HepG2 (cell line): ENCODE measurements around the gene EVI5. TPM values are rescaled to one million over a fixed set of nuclear protein-coding genes. Genes with fewer than 3 reads are reported as not detected.

Experiments
- ATAC-seq: fragments of 200-7000 bp; cut with Tn5 transposase; 3 replicates; pipeline ENCODE4 v1.9.1; 2020; ENCODE audit warnings: mild to moderate bottlenecking, moderate library complexity
- Bru-seq: library from RNA; stranded (reverse); fragments of 400-500 nt; gene quantifications from one replicate; lab custom pipeline; 2021; lab: Mats Ljungman, UMichigan
- BruChase-seq, 2 experiments: library from RNA; stranded (reverse); fragments of 400-500 nt; gene quantifications; one replicate each; lab custom pipeline; 2021; lab: Mats Ljungman, UMichigan
- BruUV-seq: library from RNA; stranded (reverse); fragments of 400-500 nt; replicated peaks from 2 replicates; lab custom pipeline; 2021; lab: Mats Ljungman, UMichigan
- CTCF ChIA-PET: fragments of 300-600 bp; formaldehyde crosslinking; extraction: SDS; loops from one replicate; lab custom pipeline; 2021; ENCODE audit warnings: low total read pairs, inconsistent platforms, low intra/inter-chr PET ratio; lab: Yijun Ruan, JAX
- POLR2A ChIA-PET: fragments of 350-600 bp; sonication (Branson Sonifier 250); formaldehyde crosslinking; loops from one replicate; lab custom pipeline; 2020; ENCODE audit warnings: antibody characterized with exemption, inconsistent platforms; lab: Yijun Ruan, JAX
- DNase-seq: peaks from one replicate; pipeline ENCODE4 v3.0.0-alpha.2; 2015; ENCODE audit warnings: low spot score
- FAIRE-seq: peaks from 3 replicates; lab custom pipeline; 2011; peaks lifted over from hg19 to GRCh38; lab: Jason Lieb, UNC
- H2AFZ ChIP-seq: one replicate; pipeline ENCODE4 v1.6.1; 2011; ENCODE audit warnings: low read length, inconsistent platforms
- H3K27ac ChIP-seq: fragments of 300-600 bp; 3 replicates; pipeline ENCODE4 v1.8.0; 2011; ENCODE audit warnings: mixed run types, mild to moderate bottlenecking, mixed read lengths, low read length, inconsistent platforms; ENCODE audit not compliant: insufficient read depth; ENCODE audit errors: extremely low read length
- H3K27me3 ChIP-seq, 2 experiments: fragments of 200-600 bp in 1 of 2; 2 replicates in 1 of 2; 3 replicates in 1 of 2; pipeline versions ENCODE4 v1.6.0 to v1.8.0; 2011; ENCODE audit warnings: low read length in 2 of 2, mild to moderate bottlenecking in 2 of 2, moderate library complexity in 2 of 2, inconsistent platforms in 1 of 2; ENCODE audit not compliant: insufficient read depth in 2 of 2, control insufficient read depth in 1 of 2
- H3K36me3 ChIP-seq, 2 experiments: fragments of 200-600 bp in 1 of 2; replicated peaks in 1 of 2; 2 replicates in 1 of 2; 3 replicates in 1 of 2; pipeline versions ENCODE4 v1.5.1 to v1.8.0; 2011; ENCODE audit warnings: low read length in 2 of 2, inconsistent platforms in 1 of 2; ENCODE audit not compliant: insufficient read depth in 2 of 2, control insufficient read depth in 1 of 2
- H3K4me1 ChIP-seq: 2 replicates; pipeline ENCODE4 v1.5.1; 2012; ENCODE audit warnings: low read length, inconsistent platforms; ENCODE audit not compliant: insufficient read depth
- H3K4me2 ChIP-seq: 2 replicates; pipeline ENCODE4 v1.6.0; 2011; ENCODE audit warnings: low read depth, low read length, inconsistent platforms
- H3K4me3 ChIP-seq, 3 experiments: fragments of 200-600 bp in 1 of 3; sonication (generic), shearing (Covaris generic) in 1 of 3; replicated peaks in 1 of 3; 2 replicates each; pipeline ENCODE4 v1.5.1; 2011 to 2016; ENCODE audit warnings: low read length in 3 of 3, inconsistent platforms in 2 of 3, low read depth in 2 of 3, mild to moderate bottlenecking in 2 of 3, control low read depth in 1 of 3, mixed read lengths in 1 of 3; ENCODE audit not compliant: insufficient read depth in 1 of 3
- H3K79me2 ChIP-seq: one replicate; pipeline ENCODE4 v1.6.1; 2011; ENCODE audit warnings: low read length, inconsistent platforms; ENCODE audit not compliant: insufficient read depth
- H3K9ac ChIP-seq: 2 replicates; pipeline ENCODE4 v1.6.0; 2011; ENCODE audit warnings: mild to moderate bottlenecking, low read depth, low read length, inconsistent platforms; ENCODE audit not compliant: insufficient read depth
- H3K9me3 ChIP-seq: 2 replicates; pipeline ENCODE4 v1.5.1; 2012; ENCODE audit warnings: mild to moderate bottlenecking, low read length
- H4K20me1 ChIP-seq: 2 replicates; pipeline ENCODE4 v1.6.0; 2011; ENCODE audit warnings: inconsistent platforms, mild to moderate bottlenecking, low read length, moderate library complexity; ENCODE audit not compliant: insufficient read depth
- BRCA1 ChIP-seq: sonication (generic); formaldehyde crosslinking; IDR thresholded peaks from 2 replicates; pipeline ENCODE4 v1.4.0; 2020; ENCODE audit warnings: missing genetic modification reagents
- GABPB1 ChIP-seq: IDR thresholded peaks from 2 replicates; pipeline ENCODE4 v1.6.1; 2016; ENCODE audit warnings: mild to moderate bottlenecking, missing genetic modification reagents, moderate library complexity, missing compliant biosample characterization
- GFI1 ChIP-seq: sonication (generic); formaldehyde crosslinking; IDR thresholded peaks from 2 replicates; pipeline ENCODE4 v1.5.0; 2020; ENCODE audit warnings: missing genetic modification reagents, mild to moderate bottlenecking, borderline replicate concordance
- MED8 ChIP-seq: sonication (generic); formaldehyde crosslinking; IDR thresholded peaks from 2 replicates; pipeline ENCODE4 v1.8.1; 2023; ENCODE audit warnings: mild to moderate bottlenecking, missing genetic modification reagents; ENCODE audit not compliant: insufficient replicate concordance
- PLSCR1 ChIP-seq: sonication (generic); formaldehyde crosslinking; IDR thresholded peaks from 2 replicates; pipeline ENCODE4 v1.5.0; 2020; ENCODE audit warnings: missing genetic modification reagents, mild to moderate bottlenecking, borderline replicate concordance
- ZEB1 ChIP-seq: IDR thresholded peaks from 2 replicates; pipeline ENCODE4 v1.6.1; 2012; ENCODE audit warnings: mild to moderate bottlenecking, low read depth, inconsistent platforms; ENCODE audit not compliant: insufficient replicate concordance
- ZFX ChIP-seq: sonication (generic); formaldehyde crosslinking; IDR thresholded peaks from 2 replicates; pipeline ENCODE4 v1.4.0; 2020; ENCODE audit warnings: mild to moderate bottlenecking, low read depth, missing genetic modification reagents, moderate library complexity
- ZFY ChIP-seq: sonication (generic); formaldehyde crosslinking; IDR thresholded peaks from 2 replicates; pipeline ENCODE4 v1.4.0; 2020; ENCODE audit warnings: missing genetic modification reagents
- ZMAT5 ChIP-seq: sonication (generic); formaldehyde crosslinking; IDR thresholded peaks from 2 replicates; pipeline ENCODE4 v1.5.0; 2020; ENCODE audit warnings: mild to moderate bottlenecking, low read depth, missing genetic modification reagents, borderline replicate concordance
- ZNF609 ChIP-seq: sonication (generic); formaldehyde crosslinking; IDR thresholded peaks from 2 replicates; pipeline ENCODE4 v1.4.0; 2020; ENCODE audit warnings: mild to moderate bottlenecking, missing genetic modification reagents, borderline replicate concordance
- WGBS: methylation state at CpG from one replicate; pipeline ENCODE4 v1.1.6; 2017; ENCODE audit warnings: low lambda C conversion rate; 5-methylcytosine and 5-hydroxymethylcytosine counted together
- in situ Hi-C: cut with HindIII; loops from 2 replicates; pipeline ENCODE4 v1.10.0; 2017; ENCODE audit warnings: low pct_unique_long_range_greater_than_20kb; ENCODE audit not compliant: extremely low pct_ligation_motif_present
- intact Hi-C: fragments of 100-400 bp; cut with micrococcal nuclease; formaldehyde crosslinking; loops from one replicate; pipeline ENCODE4 v1.10.0; 2022; ENCODE audit not compliant: unreplicated experiment
- long read RNA-seq, 2 experiments: library from RNA in 1 of 2; library from polyadenylated mRNA in 1 of 2; stranded (forward) in 1 of 2; unstranded in 1 of 2; transcript quantifications; one replicate each; pipeline ENCODE4 v2.0.0, GENCODE V29; 2019 to 2022
- polyA minus RNA-seq, 3 experiments: library from RNA; depleted of rRNA, polyadenylated mRNA; stranded (reverse); fragments of >200 nt; gene quantifications; 2 replicates each; pipeline ENCODE4 v1.2.3, GENCODE V29; 2011; ENCODE audit warnings: low replicate concordance in 1 of 3
- polyA plus RNA-seq, 8 experiments: library from polyadenylated mRNA; depleted of rRNA in 3 of 8; stranded (reverse) in 7 of 8; unstranded in 1 of 8; fragments of >200 nt; fragmentation: Illumina TruSeq in 4 of 8; extraction: Trizol in 4 of 8; gene quantifications; 2 replicates each; pipeline versions ENCODE4 v1.2.1 to v1.2.3, GENCODE V29; 2011 to 2016; ENCODE audit warnings: low read depth in 4 of 8, missing spikeins in 1 of 8, mixed read lengths in 1 of 8; ENCODE audit not compliant: insufficient read depth in 1 of 8
- total RNA-seq, 5 experiments: library from RNA; depleted of rRNA; stranded (reverse); fragments of >200 nt; fragmentation: Illumina TruSeq; extraction: Trizol; gene quantifications; 2 replicates each; pipeline ENCODE4 v1.2.3, GENCODE V29; 2016; ENCODE audit warnings: low read depth in 1 of 5

The EVI5 gene
- total RNA-seq (2016; rRNA removed; fragmentation: Illumina TruSeq; extraction: Trizol) (12.6 and 17.5 TPM in 2 replicates), polyA plus RNA-seq (2011; rRNA removed) (3.6 and 4.0 TPM in 2 replicates), polyA minus RNA-seq (2011; rRNA and poly(A)+ RNA removed; ENCODE audit: low replicate concordance) (4.4 and 9.0 TPM in 2 replicates), Bru-seq, nascent RNA (percentile 71 among the genes with signal in this experiment), BruChase-seq, experiment 1, labeled RNA remaining after a 6-hour chase (percentile 70 among the genes with signal in this experiment), BruChase-seq, experiment 2, labeled RNA remaining after a 2-hour chase (percentile 68 among the genes with signal in this experiment)
- 27.4 and 31.9 TPM in 2 replicates for total RNA-seq (2016; cell fraction: cytosol; rRNA removed; fragmentation: Illumina TruSeq; extraction: Trizol; ENCODE audit: low read depth)
- 13.3 and 18.2 TPM in 2 replicates for total RNA-seq (2016; cell fraction: insoluble cytoplasmic fraction; rRNA removed; fragmentation: Illumina TruSeq; extraction: Trizol)
- 12.8 and 14.6 TPM in 2 replicates for total RNA-seq (2016; cell fraction: membrane; rRNA removed; fragmentation: Illumina TruSeq; extraction: Trizol)
- total RNA-seq (2016; cell fraction: nucleus; rRNA removed; fragmentation: Illumina TruSeq; extraction: Trizol), result 24.1 and 25.1 TPM in 2 replicates
- 2.4 and 2.8 TPM in 2 replicates for polyA plus RNA-seq (2011; cell fraction: cytosol; rRNA removed)
- 1.9 and 2.6 TPM in 2 replicates for polyA plus RNA-seq (2011; cell fraction: nucleus; rRNA removed)
- 2.4 and 3.1 TPM in 2 replicates for polyA plus RNA-seq (2012)
- polyA plus RNA-seq (2016; cell fraction: cytosol; fragmentation: Illumina TruSeq; extraction: Trizol; ENCODE audit: low read depth), result 0.24 and 0.27 TPM in 2 replicates
- 7.3 and 10.4 TPM in 2 replicates for polyA plus RNA-seq (2016; cell fraction: insoluble cytoplasmic fraction; fragmentation: Illumina TruSeq; extraction: Trizol; ENCODE audit: low read depth)
- 1.1 and 1.3 TPM in 2 replicates for polyA plus RNA-seq (2016; cell fraction: membrane; fragmentation: Illumina TruSeq; extraction: Trizol; ENCODE audit: low read depth)
- polyA plus RNA-seq (2016; cell fraction: nucleus; fragmentation: Illumina TruSeq; extraction: Trizol; ENCODE audit: insufficient read depth, low read depth), result 6.1 and 7.9 TPM in 2 replicates
- polyA minus RNA-seq (2011; cell fraction: cytosol; rRNA and poly(A)+ RNA removed), result 7.7 and 10.7 TPM in 2 replicates
- 26.5 and 26.9 TPM in 2 replicates for polyA minus RNA-seq (2011; cell fraction: nucleus; rRNA and poly(A)+ RNA removed)
- long read RNA-seq, experiment 1, partial matches to known transcripts, result 1 of 7 reads
- long read RNA-seq, experiment 1, other reads (novel, unspliced or antisense), result 6 of 7 reads
- long read RNA-seq, experiment 2, partial matches to known transcripts, result 0 of 1 reads
- long read RNA-seq, experiment 2, other reads (novel, unspliced or antisense), result 1 of 1 reads

GRCh38 chr1:92784639-92785500 is at the start of gene EVI5:
Gene EVI5 (minus strand): TSS chr1:92785108. CDS start chr1:92736546, 48,562 bp downstream.
- ChIA-PET CTCF (no interaction called here), POLR2A (interaction anchor here (0.6 to 2.8 kb wide), 7 partner anchors 25 to 343 kb away, joined by 3 to 23 read pairs (median 3); partner anchors contain the start of genes MTF2 and RPL5)
- intact Hi-C loops (loop anchor here (2.0 kb wide), 2 partner anchors 34 to 36 kb away; no protein-coding TSS in a partner anchor), in situ Hi-C loops (no loop called here)
- H4K20me1 ChIP-seq, result 0 out of 2 replicates have a peak, but pooled peaks cover 6% of the 10 kb centered on the region
- H3K27me3 ChIP-seq, result peaks cover 0 to 1% of the 10 kb centered on the region in 2 experiments; a peak in 2 of 5 replicates
- peak; percentile 92 for DNase-seq
- ATAC-seq, result peak; percentile 97
- WGBS, result no CpG with 5 or more reads among the region's 94 CpGs
- BruUV-seq, result no TSS peak
- peaks cover 36% of the 10 kb centered on the region for H3K79me2 ChIP-seq
- peak; percentile 50 for FAIRE-seq
- peak within 1 kb of the TSS; percentile 88 to 94 (median 90) for H3K4me3 ChIP-seq
- peak within 1 kb of the TSS; percentile 88 for H3K9ac ChIP-seq
- no peaks in the 10 kb centered on the region for H3K9me3 ChIP-seq
- no peaks in the 10 kb centered on the region; a peak in 1 of 5 replicates for H3K36me3 ChIP-seq
- peaks cover 32% of the 10 kb centered on the region for H3K4me1 ChIP-seq
- no peak within 1 kb of the TSS for H2AFZ ChIP-seq
- peak within 1 kb of the TSS; percentile 94 for H3K4me2 ChIP-seq
- H3K27ac ChIP-seq, result peak within 1 kb of the TSS; percentile 91
- TF ChIP-seq GFI1 (peak; percentile 86; the same call in 1 of the 2 replicates), PLSCR1 (CRISPR knock-in tag) (peak; percentile 90; the same call in 1 of the 2 replicates), ZFY (CRISPR knock-in tag) (peak; percentile 89), GABPB1 (CRISPR knock-in tag) (peak; percentile 78), BRCA1 (peak; percentile 98), ZFX (peak; percentile 93), ZEB1 (no peak), ZMAT5 (CRISPR knock-in tag) (no peak), MED8 (CRISPR knock-in tag) (no peak), ZNF609 (CRISPR knock-in tag) (peak; percentile 68; the same call in 1 of the 2 replicates)
